ENCODE results near the gene CD302.
"Not testable (repeated sequence)": the region's sequence is repeated elsewhere in the genome, so short reads cannot be mapped to it uniquely, and the experiment has no call there.

CD302 gene

GRCh38 chr2:159737917-159738296, 60.1 kb downstream of the CD302 start:
- Histone ChIP-seq H3K9me3 (ENCODE audit: control insufficient read depth in 1 of 2, low read length in 2 of 2) (no peaks in the 10 kb centered on the region), H3K9ac (ENCODE audit: low read depth in 1 of 2, low read length in 2 of 2) (no peak overlapping the region), H3K27me3 (ENCODE audit: control insufficient read depth in 1 of 2, insufficient read depth in 2 of 2, low read length in 2 of 2) (no peaks in the 10 kb centered on the region), H3K4me1 (ENCODE audit: control insufficient read depth in 1 of 2, insufficient read depth in 2 of 2, low read length in 2 of 2) (no peaks in the 10 kb centered on the region), H3K4me3 (ENCODE audit: low read depth in 1 of 2, low read length in 2 of 2) (no peak overlapping the region), H3K27ac (ENCODE audit: low read depth, low read length) (no peak overlapping the region), H3K36me3 (ENCODE audit: control insufficient read depth in 1 of 2, insufficient read depth in 2 of 2, low read length in 2 of 2) (peaks cover 18 to 45% of the 10 kb centered on the region in 2 donors)

GRCh38 chr2:159737292-159737916, 60.6 kb downstream of the CD302 start:
- no peaks in the 10 kb centered on the region for H3K4me1 ChIP-seq (ENCODE audit: control insufficient read depth in 1 of 2, insufficient read depth in 2 of 2, low read length in 2 of 2)
- no peaks in the 10 kb centered on the region for H3K9me3 ChIP-seq (ENCODE audit: control insufficient read depth in 1 of 2, low read length in 2 of 2)
- no peak overlapping the region for H3K27ac ChIP-seq (ENCODE audit: low read depth, low read length)
- H3K4me3 ChIP-seq (ENCODE audit: low read depth in 1 of 2, low read length in 2 of 2): no peak overlapping the region
- H3K36me3 ChIP-seq (ENCODE audit: control insufficient read depth in 1 of 2, insufficient read depth in 2 of 2, low read length in 2 of 2): peaks cover 18 to 46% of the 10 kb centered on the region in 2 donors
- no peak overlapping the region for H3K9ac ChIP-seq (ENCODE audit: low read depth in 1 of 2, low read length in 2 of 2)
- no peaks in the 10 kb centered on the region for H3K27me3 ChIP-seq (ENCODE audit: control insufficient read depth in 1 of 2, insufficient read depth in 2 of 2, low read length in 2 of 2)

GRCh38 chr2:159736048-159736447, 62.0 kb downstream of the CD302 start:
- peaks cover 18 to 53% of the 10 kb centered on the region in 2 donors for H3K36me3 ChIP-seq (ENCODE audit: control insufficient read depth in 1 of 2, insufficient read depth in 2 of 2, low read length in 2 of 2)
- no peaks in the 10 kb centered on the region for H3K9me3 ChIP-seq (ENCODE audit: control insufficient read depth in 1 of 2, low read length in 2 of 2)
- H3K4me1 ChIP-seq (ENCODE audit: control insufficient read depth in 1 of 2, insufficient read depth in 2 of 2, low read length in 2 of 2): no peaks in the 10 kb centered on the region
- no peak overlapping the region for H3K9ac ChIP-seq (ENCODE audit: low read depth in 1 of 2, low read length in 2 of 2)
- H3K27me3 ChIP-seq (ENCODE audit: control insufficient read depth in 1 of 2, insufficient read depth in 2 of 2, low read length in 2 of 2): no peaks in the 10 kb centered on the region
- H3K4me3 ChIP-seq (ENCODE audit: low read depth in 1 of 2, low read length in 2 of 2): no peak overlapping the region
- no peak overlapping the region for H3K27ac ChIP-seq (ENCODE audit: low read depth, low read length)

- no peaks in the 10 kb centered on the region for H3K4me1 ChIP-seq (ENCODE audit: control insufficient read depth in 1 of 2, insufficient read depth in 2 of 2, low read length in 2 of 2)
- H3K36me3 ChIP-seq (ENCODE audit: control insufficient read depth in 1 of 2, insufficient read depth in 2 of 2, low read length in 2 of 2): peaks cover 22 to 56% of the 10 kb centered on the region in 2 donors
- H3K4me3 ChIP-seq (ENCODE audit: low read depth in 1 of 2, low read length in 2 of 2): no peak overlapping the region
- no peaks in the 10 kb centered on the region for H3K27me3 ChIP-seq (ENCODE audit: control insufficient read depth in 1 of 2, insufficient read depth in 2 of 2, low read length in 2 of 2)
- H3K9me3 ChIP-seq (ENCODE audit: control insufficient read depth in 1 of 2, low read length in 2 of 2): no peaks in the 10 kb centered on the region
- H3K9ac ChIP-seq (ENCODE audit: low read depth in 1 of 2, low read length in 2 of 2): no peak overlapping the region
- no peak overlapping the region for H3K27ac ChIP-seq (ENCODE audit: low read depth, low read length)
These were observed 62.4 kb downstream of the CD302 start for GRCh38 chr2:159735648-159736047.

GRCh38 chr2:159728629-159729028, 69.4 kb downstream of the CD302 start:
- Histone ChIP-seq H3K36me3 (ENCODE audit: control insufficient read depth in 1 of 2, insufficient read depth in 2 of 2, low read length in 2 of 2) (peaks cover 9 to 41% of the 10 kb centered on the region in 2 donors), H3K27me3 (ENCODE audit: control insufficient read depth in 1 of 2, insufficient read depth in 2 of 2, low read length in 2 of 2) (no peaks in the 10 kb centered on the region), H3K27ac (ENCODE audit: low read depth, low read length) (no peak overlapping the region), H3K9ac (ENCODE audit: low read depth in 1 of 2, low read length in 2 of 2) (no peak overlapping the region), H3K9me3 (ENCODE audit: control insufficient read depth in 1 of 2, low read length in 2 of 2) (no peaks in the 10 kb centered on the region), H3K4me3 (ENCODE audit: low read depth in 1 of 2, low read length in 2 of 2) (no peak overlapping the region), H3K4me1 (ENCODE audit: control insufficient read depth in 1 of 2, insufficient read depth in 2 of 2, low read length in 2 of 2) (peaks cover 3 to 7% of the 10 kb centered on the region in 2 donors)

GRCh38 chr2:159725713-159726112, 72.3 kb downstream of the CD302 start:
- Histone ChIP-seq H3K27me3 (ENCODE audit: control insufficient read depth in 1 of 2, insufficient read depth in 2 of 2, low read length in 2 of 2) (no peaks in the 10 kb centered on the region), H3K4me1 (ENCODE audit: control insufficient read depth in 1 of 2, insufficient read depth in 2 of 2, low read length in 2 of 2) (peaks cover 3 to 7% of the 10 kb centered on the region in 2 donors), H3K9me3 (ENCODE audit: control insufficient read depth in 1 of 2, low read length in 2 of 2) (no peaks in the 10 kb centered on the region), H3K9ac (ENCODE audit: low read depth in 1 of 2, low read length in 2 of 2) (no peak overlapping the region), H3K27ac (ENCODE audit: low read depth, low read length) (no peak overlapping the region), H3K36me3 (ENCODE audit: control insufficient read depth in 1 of 2, insufficient read depth in 2 of 2, low read length in 2 of 2) (peaks cover 5 to 25% of the 10 kb centered on the region in 2 donors), H3K4me3 (ENCODE audit: low read depth in 1 of 2, low read length in 2 of 2) (no peak overlapping the region)

- peaks cover 4 to 22% of the 10 kb centered on the region in 2 donors for H3K36me3 ChIP-seq (ENCODE audit: control insufficient read depth in 1 of 2, insufficient read depth in 2 of 2, low read length in 2 of 2)
- not testable (repeated sequence) for H3K27ac ChIP-seq (ENCODE audit: low read depth, low read length); H3K9ac ChIP-seq (ENCODE audit: low read depth in 1 of 2, low read length in 2 of 2); H3K4me1 ChIP-seq (ENCODE audit: control insufficient read depth in 1 of 2, insufficient read depth in 2 of 2, low read length in 2 of 2); H3K4me3 ChIP-seq (ENCODE audit: low read depth in 1 of 2, low read length in 2 of 2); H3K9me3 ChIP-seq (ENCODE audit: control insufficient read depth in 1 of 2, low read length in 2 of 2); H3K27me3 ChIP-seq (ENCODE audit: control insufficient read depth in 1 of 2, insufficient read depth in 2 of 2, low read length in 2 of 2)
These were observed 73.0 kb downstream of the CD302 start for GRCh38 chr2:159724795-159725572.

- Histone ChIP-seq H3K27me3 (ENCODE audit: control insufficient read depth in 1 of 2, insufficient read depth in 2 of 2, low read length in 2 of 2) (no peaks in the 10 kb centered on the region), H3K9me3 (ENCODE audit: control insufficient read depth in 1 of 2, low read length in 2 of 2) (no peaks in the 10 kb centered on the region), H3K4me3 (ENCODE audit: low read depth in 1 of 2, low read length in 2 of 2) (no peak overlapping the region), H3K27ac (ENCODE audit: low read depth, low read length) (no peak overlapping the region), H3K4me1 (ENCODE audit: control insufficient read depth in 1 of 2, insufficient read depth in 2 of 2, low read length in 2 of 2) (peaks cover 0 to 7% of the 10 kb centered on the region in 2 donors), H3K36me3 (ENCODE audit: control insufficient read depth in 1 of 2, insufficient read depth in 2 of 2, low read length in 2 of 2) (peaks cover 10 to 14% of the 10 kb centered on the region in 2 donors), H3K9ac (ENCODE audit: low read depth in 1 of 2, low read length in 2 of 2) (no peak overlapping the region)
These were observed 75.4 kb downstream of the CD302 start for GRCh38 chr2:159722580-159722979.

- Histone ChIP-seq H3K9ac (ENCODE audit: low read depth in 1 of 2, low read length in 2 of 2) (no peak overlapping the region), H3K27me3 (ENCODE audit: control insufficient read depth in 1 of 2, insufficient read depth in 2 of 2, low read length in 2 of 2) (no peaks in the 10 kb centered on the region), H3K4me1 (ENCODE audit: control insufficient read depth in 1 of 2, insufficient read depth in 2 of 2, low read length in 2 of 2) (peaks cover 0 to 17% of the 10 kb centered on the region in 2 donors), H3K4me3 (ENCODE audit: low read depth in 1 of 2, low read length in 2 of 2) (no peak overlapping the region), H3K36me3 (ENCODE audit: control insufficient read depth in 1 of 2, insufficient read depth in 2 of 2, low read length in 2 of 2) (peaks cover 7 to 21% of the 10 kb centered on the region in 2 donors), H3K9me3 (ENCODE audit: control insufficient read depth in 1 of 2, low read length in 2 of 2) (no peaks in the 10 kb centered on the region), H3K27ac (ENCODE audit: low read depth, low read length) (no peak overlapping the region)
These were observed 77.3 kb downstream of the CD302 start for GRCh38 chr2:159720676-159721075.

Data from duodenal mucosa (tissue), 2 donors.